Measurements from ENCODE around the gene TTC14. TPM values are rescaled to one million over a fixed set of nuclear protein-coding genes. Genes with fewer than 3 reads are reported as not detected.

The TTC14 gene
- total RNA-seq, 1 experiment from 2014 or later, result 71.4 TPM

DNA sequence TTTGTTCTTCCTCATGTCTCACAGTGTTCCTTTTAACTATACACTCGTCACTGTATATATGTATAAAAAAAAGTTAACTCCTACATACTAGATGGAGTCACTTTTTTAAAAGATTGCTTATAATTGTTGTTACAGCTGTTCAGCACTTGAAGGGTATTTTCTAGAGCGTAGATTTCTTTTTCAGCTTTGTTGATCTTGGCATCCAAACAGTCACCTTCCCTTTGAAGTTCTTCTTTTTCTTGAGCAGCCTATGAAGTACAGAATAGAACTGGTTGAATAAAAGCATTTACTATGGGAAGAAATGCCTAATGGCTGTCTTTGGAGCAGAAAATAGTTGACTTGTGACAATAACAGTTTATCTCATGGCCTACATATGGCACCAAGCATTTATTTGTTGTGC, 17.8 kb downstream of the TTC14 start:
- no peaks in the 10 kb centered on the region for H3K9me3 ChIP-seq (ENCODE audit: control insufficient read depth, insufficient read depth, low read depth, low read length)
- TF ChIP-seq, protein P1, sequence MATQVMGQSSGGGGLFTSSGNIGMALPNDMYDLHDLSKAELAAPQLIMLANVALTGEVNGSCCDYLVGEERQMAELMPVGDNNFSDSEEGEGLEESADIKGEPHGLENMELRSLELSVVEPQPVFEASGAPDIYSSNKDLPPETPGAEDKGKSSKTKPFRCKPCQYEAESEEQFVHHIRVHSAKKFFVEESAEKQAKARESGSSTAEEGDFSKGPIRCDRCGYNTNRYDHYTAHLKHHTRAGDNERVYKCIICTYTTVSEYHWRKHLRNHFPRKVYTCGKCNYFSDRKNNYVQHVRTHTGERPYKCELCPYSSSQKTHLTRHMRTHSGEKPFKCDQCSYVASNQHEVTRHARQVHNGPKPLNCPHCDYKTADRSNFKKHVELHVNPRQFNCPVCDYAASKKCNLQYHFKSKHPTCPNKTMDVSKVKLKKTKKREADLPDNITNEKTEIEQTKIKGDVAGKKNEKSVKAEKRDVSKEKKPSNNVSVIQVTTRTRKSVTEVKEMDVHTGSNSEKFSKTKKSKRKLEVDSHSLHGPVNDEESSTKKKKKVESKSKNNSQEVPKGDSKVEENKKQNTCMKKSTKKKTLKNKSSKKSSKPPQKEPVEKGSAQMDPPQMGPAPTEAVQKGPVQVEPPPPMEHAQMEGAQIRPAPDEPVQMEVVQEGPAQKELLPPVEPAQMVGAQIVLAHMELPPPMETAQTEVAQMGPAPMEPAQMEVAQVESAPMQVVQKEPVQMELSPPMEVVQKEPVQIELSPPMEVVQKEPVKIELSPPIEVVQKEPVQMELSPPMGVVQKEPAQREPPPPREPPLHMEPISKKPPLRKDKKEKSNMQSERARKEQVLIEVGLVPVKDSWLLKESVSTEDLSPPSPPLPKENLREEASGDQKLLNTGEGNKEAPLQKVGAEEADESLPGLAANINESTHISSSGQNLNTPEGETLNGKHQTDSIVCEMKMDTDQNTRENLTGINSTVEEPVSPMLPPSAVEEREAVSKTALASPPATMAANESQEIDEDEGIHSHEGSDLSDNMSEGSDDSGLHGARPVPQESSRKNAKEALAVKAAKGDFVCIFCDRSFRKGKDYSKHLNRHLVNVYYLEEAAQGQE (IDR thresholded peaks at IDR 0.05; ENCODE audit: insufficient read depth in 1 of 2, low read depth in 2 of 2, low read length in 1 of 2), result no peak
- TF ChIP-seq POLR2AphosphoS5 (IDR thresholded peaks at IDR 0.05; ENCODE audit: low read depth, low read length) (no peak), TCF7L2 (IDR thresholded peaks at IDR 0.05; ENCODE audit: low read depth, low read length) (no peak), SIN3A (IDR thresholded peaks at IDR 0.05; ENCODE audit: borderline replicate concordance, insufficient read depth, low read depth, low read length) (no peak)
- TF ChIP-seq, protein P2, sequence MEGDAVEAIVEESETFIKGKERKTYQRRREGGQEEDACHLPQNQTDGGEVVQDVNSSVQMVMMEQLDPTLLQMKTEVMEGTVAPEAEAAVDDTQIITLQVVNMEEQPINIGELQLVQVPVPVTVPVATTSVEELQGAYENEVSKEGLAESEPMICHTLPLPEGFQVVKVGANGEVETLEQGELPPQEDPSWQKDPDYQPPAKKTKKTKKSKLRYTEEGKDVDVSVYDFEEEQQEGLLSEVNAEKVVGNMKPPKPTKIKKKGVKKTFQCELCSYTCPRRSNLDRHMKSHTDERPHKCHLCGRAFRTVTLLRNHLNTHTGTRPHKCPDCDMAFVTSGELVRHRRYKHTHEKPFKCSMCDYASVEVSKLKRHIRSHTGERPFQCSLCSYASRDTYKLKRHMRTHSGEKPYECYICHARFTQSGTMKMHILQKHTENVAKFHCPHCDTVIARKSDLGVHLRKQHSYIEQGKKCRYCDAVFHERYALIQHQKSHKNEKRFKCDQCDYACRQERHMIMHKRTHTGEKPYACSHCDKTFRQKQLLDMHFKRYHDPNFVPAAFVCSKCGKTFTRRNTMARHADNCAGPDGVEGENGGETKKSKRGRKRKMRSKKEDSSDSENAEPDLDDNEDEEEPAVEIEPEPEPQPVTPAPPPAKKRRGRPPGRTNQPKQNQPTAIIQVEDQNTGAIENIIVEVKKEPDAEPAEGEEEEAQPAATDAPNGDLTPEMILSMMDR (IDR thresholded peaks at IDR 0.05), result no peak
- no TSS peak for BruUV-seq (replicated peaks)
- no peak overlapping the region for H3K4me3 ChIP-seq (ENCODE audit: low read depth in 2 of 2, low read length in 2 of 2)
- no peaks in the 10 kb centered on the region for H3K36me3 ChIP-seq (ENCODE audit: control insufficient read depth, insufficient read depth, low read length)
- in situ Hi-C loops (cut with HindIII; ENCODE audit: low pct_unique_long_range_greater_than_20kb, low sequenced_read_pairs), result no loop called here
- ChIA-PET POLR2A (no interaction called here), CTCF (no interaction called here)
- H3K4me1 ChIP-seq (ENCODE audit: control insufficient read depth, insufficient read depth, low read length), result no peaks in the 10 kb centered on the region
- DNase-seq (ENCODE audit: low read depth, low spot score) (no peak), ATAC-seq (no peak)
- H3K27ac ChIP-seq (ENCODE audit: low read length), result no peak overlapping the region
- H3K27me3 ChIP-seq (ENCODE audit: control insufficient read depth, insufficient read depth, low read length), result no peaks in the 10 kb centered on the region
- intact Hi-C loops (cut with micrococcal nuclease; ENCODE audit: unreplicated experiment), result no loop called here

DNA sequence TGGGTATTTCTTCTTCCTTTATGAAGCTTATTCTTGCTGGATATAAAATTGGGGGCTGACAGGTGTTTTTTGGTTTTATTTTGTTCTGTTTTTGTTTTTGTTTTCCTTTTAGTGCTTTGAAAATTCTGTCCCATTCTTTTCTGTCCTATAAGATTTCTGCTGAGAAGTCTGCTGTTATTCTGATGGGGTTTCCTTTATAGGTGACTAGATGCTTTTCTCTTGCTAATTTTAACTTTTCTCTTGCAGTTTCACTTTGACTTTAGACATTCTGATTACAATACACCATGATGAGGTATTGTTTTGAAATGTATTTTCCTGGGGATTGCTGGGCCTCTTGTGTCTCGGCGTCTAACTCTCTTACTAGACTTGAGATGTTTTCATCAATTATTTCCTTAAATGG, 22.8 kb downstream of the TTC14 start:
- Histone ChIP-seq H3K4me3 (ENCODE audit: low read depth in 2 of 2, low read length in 2 of 2) (no peak overlapping the region), H3K36me3 (ENCODE audit: control insufficient read depth, insufficient read depth, low read length) (no peaks in the 10 kb centered on the region), H3K27me3 (ENCODE audit: control insufficient read depth, insufficient read depth, low read length) (no peaks in the 10 kb centered on the region), H3K4me1 (ENCODE audit: control insufficient read depth, insufficient read depth, low read length) (no peaks in the 10 kb centered on the region), H3K9me3 (ENCODE audit: control insufficient read depth, insufficient read depth, low read depth, low read length) (no peaks in the 10 kb centered on the region), H3K27ac (ENCODE audit: low read length) (no peak overlapping the region)
- TF ChIP-seq TCF7L2 (IDR thresholded peaks at IDR 0.05; ENCODE audit: low read depth, low read length) (no peak), POLR2AphosphoS5 (IDR thresholded peaks at IDR 0.05; ENCODE audit: low read depth, low read length) (no peak), SIN3A (IDR thresholded peaks at IDR 0.05; ENCODE audit: borderline replicate concordance, insufficient read depth, low read depth, low read length) (no peak)
- TF ChIP-seq, protein P2 (IDR thresholded peaks at IDR 0.05), result no peak
- TF ChIP-seq, protein P1 (IDR thresholded peaks at IDR 0.05; ENCODE audit: insufficient read depth in 1 of 2, low read depth in 2 of 2, low read length in 1 of 2), result no peak
- in situ Hi-C loops (cut with HindIII; ENCODE audit: low pct_unique_long_range_greater_than_20kb, low sequenced_read_pairs), result no loop called here
- ChIA-PET CTCF (no interaction called here), POLR2A (no interaction called here)
- no peak for ATAC-seq
- BruUV-seq (replicated peaks), result no TSS peak
- intact Hi-C loops (cut with micrococcal nuclease; ENCODE audit: unreplicated experiment), result no loop called here
- no peak for DNase-seq (ENCODE audit: low read depth, low spot score)

Measured in Panc1 (cell line).